Gastrocnemius medialis (tissue), 4 donors: Measurements from ENCODE around the gene SCARB2. TPM values are rescaled to one million over a fixed set of nuclear protein-coding genes. Genes with fewer than 3 reads are reported as not detected.

Experiments
- ATAC-seq, 2 donors: fragments of 150-250 bp; one replicate each; pipeline ENCODE4 v1.9.1; 2016
- DNase-seq, 2 donors: peaks; one replicate each; pipeline ENCODE4 v3.0.0-alpha.2; 2019
- H3K27ac ChIP-seq, 4 donors: fragments of 200-600 bp; sonication (generic); 1 replicate in 1 of 4; 2 replicates in 3 of 4; pipeline ENCODE4 v1.5.1; 2016 to 2018; ENCODE audit warnings: mild to moderate bottlenecking in 2 of 4, moderate library complexity in 1 of 4
- H3K27me3 ChIP-seq, 3 donors: fragments of 200-600 bp; sonication (generic) in 2 of 3; 1 replicate in 1 of 3; 2 replicates in 2 of 3; pipeline versions ENCODE4 v1.5.1 to v1.6.0; 2016 to 2019; ENCODE audit warnings: mild to moderate bottlenecking in 1 of 3, moderate library complexity in 1 of 3
- H3K36me3 ChIP-seq, 2 donors: fragments of 200-600 bp; sonication (generic) in 1 of 2; one replicate each; pipeline ENCODE4 v1.5.1; 2017 to 2018
- H3K4me1 ChIP-seq, 2 donors: fragments of 200-600 bp; sonication (generic) in 1 of 2; one replicate each; pipeline ENCODE4 v1.5.1; 2016 to 2017; ENCODE audit warnings: mild to moderate bottlenecking in 2 of 2
- H3K4me3 ChIP-seq, 4 donors: fragments of 200-600 bp; sonication (generic) in 3 of 4; 1 replicate in 1 of 4; 2 replicates in 3 of 4; pipeline ENCODE4 v1.5.1; 2016 to 2019; ENCODE audit warnings: mild to moderate bottlenecking in 2 of 4
- H3K9me3 ChIP-seq, 3 donors: fragments of 200-600 bp; sonication (generic) in 2 of 3; 1 replicate in 1 of 3; 2 replicates in 2 of 3; pipeline ENCODE4 v1.5.1; 2016 to 2019
- CTCF ChIP-seq, 5 experiments: fragments of 450-650 bp in 3 of 5; fragments of 200-600 bp in 2 of 5; sonication (generic) in 2 of 5; IDR thresholded peaks in 4 of 5; conservative IDR thresholded peaks in 1 of 5; 1 replicate in 4 of 5; 2 replicates in 1 of 5; pipeline ENCODE4 v1.5.1; 2016 to 2019; ENCODE audit warnings: antibody characterized with exemption in 5 of 5, mild to moderate bottlenecking in 3 of 5, moderate library complexity in 3 of 5
- POLR2A ChIP-seq, 2 donors: fragments of 450-650 bp; IDR thresholded peaks; one replicate each; pipeline ENCODE4 v1.6.1; 2017; ENCODE audit warnings: antibody characterized with exemption in 2 of 2, mild to moderate bottlenecking in 2 of 2, moderate library complexity in 2 of 2
- in situ Hi-C, 4 donors: fragments of 200-750 bp; cut with MboI; loops; one replicate each; pipeline versions ENCODE4 v1.15.0 to v1.8.0; 2017; ENCODE audit warnings: low sequenced_read_pairs in 4 of 4
- intact Hi-C: fragments of 100-400 bp; cut with DNase I; formaldehyde crosslinking; loops from one replicate; pipeline ENCODE4 v1.15.1; 2023; ENCODE audit warnings: low total_unique reads
- total RNA-seq, 4 donors: library from RNA; depleted of rRNA; stranded (reverse); fragments of >200 nt; gene quantifications; one replicate each; pipeline versions ENCODE4 v1.1.0 to v1.2.3, GENCODE V29; 2016

SCARB2 gene
- total RNA-seq, 4 donors from 2014 or later: 91.3 to 292 (median 186) TPM

- Histone ChIP-seq H3K27ac (peak within 1 kb of the TSS; percentile 82 to 98 (median 92)), H3K4me3 (peak within 1 kb of the TSS; percentile 66 to 99 (median 89)), H3K9me3 (no peaks in the 10 kb centered on the region), H3K27me3 (no peaks in the 10 kb centered on the region), H3K4me1 (peaks cover 31 to 36% of the 10 kb centered on the region in 2 donors), H3K36me3 (peaks cover 0 to 7% of the 10 kb centered on the region in 2 donors)
- intact Hi-C loops (loop anchor here (1.0 to 10.0 kb wide), 3 partner anchors 61 to 926 kb away; partner anchors contain the start of genes CCNI and SDAD1), in situ Hi-C loops (no loop called here)
- peak; percentile 98 to 99 for ATAC-seq
- DNase-seq: peak; percentile 84 to 91
- TF ChIP-seq POLR2A (IDR thresholded peaks at IDR 0.05) (peak; percentile 81 to 82), CTCF (IDR thresholded peaks at IDR 0.05 in 4 of 5, conservative IDR thresholded peaks at IDR 0.05 in 1 of 5) (no peak)
Measured at GRCh38 chr4:76148142-76148865, 65.3 kb downstream of the SCARB2 start, which contains the start of gene NUP54. Gene NUP54, minus strand, starts transcription at chr4:76148397. Its CDS starts 23 bp downstream, at chr4:76148374.

GRCh38 chr4:76147454-76148141, 66.0 kb downstream of the SCARB2 start:
- DNase-seq: peak; percentile 9 to 31

GRCh38 chr4:76144546-76144945, 69.1 kb downstream of the SCARB2 start:
- no peak for ATAC-seq
- DNase-seq: no peak
- Histone ChIP-seq H3K4me3 (no peak overlapping the region), H3K9me3 (no peaks in the 10 kb centered on the region), H3K27me3 (no peaks in the 10 kb centered on the region), H3K27ac (no peak overlapping the region), H3K36me3 (peaks cover 0 to 27% of the 10 kb centered on the region in 2 donors), H3K4me1 (peaks cover 30 to 35% of the 10 kb centered on the region in 2 donors)
- TF ChIP-seq POLR2A (IDR thresholded peaks at IDR 0.05) (no peak), CTCF (IDR thresholded peaks at IDR 0.05 in 4 of 5, conservative IDR thresholded peaks at IDR 0.05 in 1 of 5) (no peak)
- intact Hi-C loops (loop anchor here (10.0 kb wide), 1 partner anchor 930 kb away; the partner anchor contains the start of gene CCNI), in situ Hi-C loops (no loop called here)

More at GRCh38 chr4:76147454-76148141, 66.0 kb downstream of the SCARB2 start:
- intact Hi-C loops: loop anchor here (1.0 to 10.0 kb wide), 3 partner anchors 60 to 927 kb away; partner anchors contain the start of genes CCNI and SDAD1
- Histone ChIP-seq H3K9me3 (no peaks in the 10 kb centered on the region), H3K4me1 (peaks cover 31 to 36% of the 10 kb centered on the region in 2 donors), H3K36me3 (peaks cover 0 to 15% of the 10 kb centered on the region in 2 donors), H3K4me3 (peak overlapping the region; percentile 66 to 99 (median 89)), H3K27ac (peak overlapping the region; percentile 82 to 98 (median 92)), H3K27me3 (no peaks in the 10 kb centered on the region)
- no peak for TF ChIP-seq CTCF (IDR thresholded peaks at IDR 0.05 in 4 of 5, conservative IDR thresholded peaks at IDR 0.05 in 1 of 5)
- no peak for TF ChIP-seq POLR2A (IDR thresholded peaks at IDR 0.05)
- in situ Hi-C loops: no loop called here
- ATAC-seq: peak; percentile 39 to 48

DNA sequence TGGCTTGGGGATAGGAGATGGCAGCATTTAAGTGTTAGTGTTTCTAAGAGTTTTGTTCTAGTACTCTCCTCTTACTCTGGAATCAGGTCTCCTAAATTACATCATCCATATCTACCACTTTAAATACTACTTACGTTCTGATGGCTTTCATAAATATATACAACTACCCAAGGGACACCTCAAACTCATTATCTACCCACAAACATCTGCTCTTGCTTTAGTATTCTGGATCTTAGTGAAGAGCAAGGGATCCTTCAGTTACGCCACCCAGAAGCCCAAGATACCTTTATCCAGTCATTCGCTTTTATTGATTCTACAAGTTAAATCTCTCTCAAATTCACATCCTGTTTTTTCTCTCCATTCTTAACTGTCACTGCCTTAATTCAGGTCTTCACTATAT, 72.4 kb downstream of the SCARB2 start:
- no peak overlapping the region for H3K27ac ChIP-seq
- intact Hi-C loops: loop anchor here (10.0 kb wide), 1 partner anchor 934 kb away; the partner anchor contains the start of gene CCNI
- DNase-seq (no peak), ATAC-seq (no peak)
- H3K36me3 ChIP-seq: peaks cover 0 to 31% of the 10 kb centered on the region in 2 donors
- in situ Hi-C loops: no loop called here
- TF ChIP-seq CTCF (IDR thresholded peaks at IDR 0.05 in 4 of 5, conservative IDR thresholded peaks at IDR 0.05 in 1 of 5): no peak
- no peak for TF ChIP-seq POLR2A (IDR thresholded peaks at IDR 0.05)
- H3K4me3 ChIP-seq: no peak overlapping the region
- H3K4me1 ChIP-seq: peaks cover 10 to 13% of the 10 kb centered on the region in 2 donors
- H3K9me3 ChIP-seq: no peaks in the 10 kb centered on the region
- H3K27me3 ChIP-seq: no peaks in the 10 kb centered on the region
